CD14-positive monocyte (primary cell): ENCODE data around the gene TXNIP. TPM values are rescaled to one million over a fixed set of nuclear protein-coding genes. Genes with fewer than 3 reads are reported as not detected.

Experiments
- DNase-seq, 3 donors: peaks; one replicate each; pipeline ENCODE4 v3.0.0-alpha.2; 2011 to 2022
- H2AFZ ChIP-seq: 2 replicates; pipeline ENCODE4 v1.6.0; 2012; ENCODE audit warnings: mild to moderate bottlenecking, low read depth, low read length, inconsistent platforms; ENCODE audit not compliant: insufficient read depth, poor library complexity, severe bottlenecking
- H3K27ac ChIP-seq, 2 donors: 1 replicate in 1 of 2; 2 replicates in 1 of 2; pipeline ENCODE4 v1.5.1; 2012 to 2013; ENCODE audit warnings: low read length in 2 of 2, control low read depth in 1 of 2, inconsistent platforms in 1 of 2, low read depth in 1 of 2, mild to moderate bottlenecking in 1 of 2
- H3K27me3 ChIP-seq, 2 donors: one replicate each; pipeline versions ENCODE4 v1.6.0 to v1.6.1; 2011 to 2013; ENCODE audit warnings: low read length in 2 of 2; ENCODE audit not compliant: control insufficient read depth in 2 of 2, insufficient read depth in 2 of 2
- H3K36me3 ChIP-seq, 2 donors: replicated peaks in 1 of 2; 1 replicate in 1 of 2; 2 replicates in 1 of 2; pipeline versions ENCODE4 v1.5.1 to v1.6.1; 2012 to 2013; ENCODE audit warnings: low read length in 2 of 2, control low read depth in 1 of 2, inconsistent platforms in 1 of 2, mild to moderate bottlenecking in 1 of 2; ENCODE audit not compliant: insufficient read depth in 2 of 2, control insufficient read depth in 1 of 2
- H3K4me1 ChIP-seq, 2 donors: 1 replicate in 1 of 2; 2 replicates in 1 of 2; pipeline versions ENCODE4 v1.5.1 to v1.6.1; 2012 to 2013; ENCODE audit warnings: low read length in 2 of 2, control low read depth in 1 of 2, inconsistent platforms in 1 of 2, mild to moderate bottlenecking in 1 of 2, moderate library complexity in 1 of 2; ENCODE audit not compliant: insufficient read depth in 2 of 2, control insufficient read depth in 1 of 2
- H3K4me2 ChIP-seq: replicated peaks from 2 replicates; pipeline ENCODE3; 2012; ENCODE audit warnings: low read length, moderate library complexity, mild to moderate bottlenecking; ENCODE audit not compliant: poor library complexity, severe bottlenecking; ENCODE audit errors: extremely low read depth
- H3K4me3 ChIP-seq, 3 experiments: fragments of 200-600 bp in 1 of 3; sonication (generic) in 1 of 3; replicated peaks in 1 of 3; 1 replicate in 2 of 3; 2 replicates in 1 of 3; pipeline ENCODE4 v1.5.1; 2011 to 2013; ENCODE audit warnings: low read length in 3 of 3, mild to moderate bottlenecking in 3 of 3, control low read depth in 2 of 3, low read depth in 2 of 3, inconsistent platforms in 1 of 3, moderate library complexity in 1 of 3
- H3K79me2 ChIP-seq: 2 replicates; pipeline ENCODE4 v1.6.0; 2012; ENCODE audit warnings: mild to moderate bottlenecking, control low read depth, inconsistent platforms, low read length, moderate library complexity; ENCODE audit not compliant: insufficient read depth
- H3K9ac ChIP-seq: 2 replicates; pipeline ENCODE4 v1.6.0; 2017; ENCODE audit warnings: low read length, mild to moderate bottlenecking; ENCODE audit not compliant: insufficient read depth, poor library complexity, severe bottlenecking
- H3K9me3 ChIP-seq, 2 donors: replicated peaks in 1 of 2; 1 replicate in 1 of 2; 2 replicates in 1 of 2; pipeline versions ENCODE4 v1.5.1 to v1.6.1; 2012 to 2013; ENCODE audit warnings: low read length in 2 of 2, control low read depth in 1 of 2; ENCODE audit not compliant: control insufficient read depth in 1 of 2, insufficient read depth in 1 of 2
- H4K20me1 ChIP-seq: 2 replicates; pipeline ENCODE4 v1.6.0; 2012; ENCODE audit warnings: mild to moderate bottlenecking, low read length, control low read depth, moderate library complexity; ENCODE audit not compliant: insufficient read depth
- H3K27ac Mint-ChIP-seq, 7 donors: one replicate each; pipeline ENCODE4 v1.8.0; 2020; ENCODE audit warnings: mild to moderate bottlenecking in 7 of 7, mixed read lengths in 7 of 7, moderate library complexity in 6 of 7, inconsistent platforms in 2 of 7
- H3K27me3 Mint-ChIP-seq, 3 donors: one replicate each; pipeline ENCODE4 v1.8.0; 2021 to 2022; ENCODE audit warnings: low read depth in 3 of 3, mild to moderate bottlenecking in 3 of 3, mixed read lengths in 3 of 3, moderate library complexity in 3 of 3, inconsistent platforms in 1 of 3
- H3K36me3 Mint-ChIP-seq, 2 donors: one replicate each; pipeline ENCODE4 v1.8.0; 2020; ENCODE audit warnings: mixed read lengths in 2 of 2, inconsistent platforms in 1 of 2, mild to moderate bottlenecking in 1 of 2
- H3K4me1 Mint-ChIP-seq: one replicate; pipeline ENCODE4 v1.8.0; 2020; ENCODE audit warnings: mild to moderate bottlenecking, mixed read lengths
- H3K4me3 Mint-ChIP-seq, 2 donors: one replicate each; pipeline ENCODE4 v1.8.0; 2020; ENCODE audit warnings: mild to moderate bottlenecking in 2 of 2, mixed read lengths in 2 of 2, moderate library complexity in 1 of 2
- H3K9me3 Mint-ChIP-seq, 7 donors: one replicate each; pipeline ENCODE4 v1.8.0; 2020 to 2022; ENCODE audit warnings: mixed read lengths in 7 of 7, mild to moderate bottlenecking in 6 of 7, moderate library complexity in 6 of 7, inconsistent platforms in 2 of 7
- CTCF ChIP-seq: fragments of 200-600 bp; IDR thresholded peaks from one replicate; pipeline ENCODE4 v1.8.0; 2022; ENCODE audit warnings: antibody characterized with exemption, mild to moderate bottlenecking
- WGBS: methylation state at CpG from one replicate; pipeline ENCODE4 v1.1.5; 2013; ENCODE audit warnings: missing lambda C conversion rate; ENCODE audit not compliant: insufficient coverage; 5-methylcytosine and 5-hydroxymethylcytosine counted together
- intact Hi-C, 2 donors: fragments of 100-400 bp; cut with micrococcal nuclease; formaldehyde crosslinking; loops; one replicate each; pipeline versions ENCODE4 v1.15.0 to v1.15.1; 2023
- polyA plus RNA-seq, 3 donors: library from polyadenylated mRNA; depleted of rRNA in 1 of 3; unstranded in 2 of 3; stranded (reverse) in 1 of 3; fragments of 300-500 nt in 2 of 3; fragments of >200 nt in 1 of 3; fragmentation: Illumina TruSeq in 2 of 3; gene quantifications; 1 replicate in 2 of 3; 2 replicates in 1 of 3; pipeline ENCODE4 v1.2.3, GENCODE V29; 2012 to 2021

The TXNIP gene
- polyA plus RNA-seq, 3 donors, result 640 to 3,778 (median 844) TPM

GRCh38 chr1:146019231-146020057, 23.1 kb upstream of the TXNIP start:
- H3K4me3 Mint-ChIP-seq, result peak overlapping the region; percentile 66 to 75
- Histone ChIP-seq H3K9ac (no peak overlapping the region), H3K4me1 (peaks cover 15 to 17% of the 10 kb centered on the region in 2 donors), H3K36me3 (no peaks in the 10 kb centered on the region), H3K27me3 (peaks cover 17 to 23% of the 10 kb centered on the region in 2 donors), H4K20me1 (no peaks in the 10 kb centered on the region), H3K79me2 (no peaks in the 10 kb centered on the region), H2AFZ (peak overlapping the region; percentile 60), H3K4me2 (peak overlapping the region; percentile 56), H3K9me3 (peaks cover 0 to 7% of the 10 kb centered on the region in 2 donors), H3K4me3 (peak overlapping the region in 1 of 3 experiments; percentile 49), H3K27ac (no peak overlapping the region)
- no peak for TF ChIP-seq CTCF
- H3K36me3 Mint-ChIP-seq, result peaks cover 0 to 5% of the 10 kb centered on the region in 2 donors
- peaks cover 17% of the 10 kb centered on the region for H3K4me1 Mint-ChIP-seq
- DNase-seq, result no peak
- peak overlapping the region in 1 of 7 donors; percentile 24 for H3K27ac Mint-ChIP-seq
- intact Hi-C loops, result loop anchor here (2.0 to 10.0 kb wide), 3 partner anchors 17 to 172 kb away; partner anchors contain the start of gene NUDT17 (in 1 of the 2)
- peaks cover 0 to 6% (median 2%) of the 10 kb centered on the region in 7 donors for H3K9me3 Mint-ChIP-seq
- H3K27me3 Mint-ChIP-seq, result peaks cover 32 to 41% (median 35%) of the 10 kb centered on the region in 3 donors
- WGBS, result 8% methylated on average over 31 of the region's 43 CpGs

GRCh38 chr1:146016891-146017290, 20.5 kb upstream of the TXNIP start:
- Mint-ChIP-seq H3K36me3 (peaks cover 0 to 5% of the 10 kb centered on the region in 2 donors), H3K9me3 (peaks cover 0 to 6% (median 2%) of the 10 kb centered on the region in 7 donors), H3K4me1 (peaks cover 21% of the 10 kb centered on the region), H3K27me3 (peaks cover 32 to 41% (median 32%) of the 10 kb centered on the region in 3 donors), H3K4me3 (no peak overlapping the region), H3K27ac (no peak overlapping the region)
- H4K20me1 ChIP-seq, result no peaks in the 10 kb centered on the region
- peaks cover 15 to 17% of the 10 kb centered on the region in 2 donors for H3K4me1 ChIP-seq
- no peak for TF ChIP-seq CTCF
- no peak for DNase-seq
- no peak overlapping the region for H3K27ac ChIP-seq
- H3K4me2 ChIP-seq, result no peak overlapping the region
- H3K79me2 ChIP-seq, result no peaks in the 10 kb centered on the region
- WGBS, result no CpG with 5 or more reads among the region's 1 CpG
- peaks cover 0 to 7% of the 10 kb centered on the region in 2 donors for H3K9me3 ChIP-seq
- no peaks in the 10 kb centered on the region for H3K36me3 ChIP-seq
- H3K9ac ChIP-seq, result no peak overlapping the region
- H3K4me3 ChIP-seq, result no peak overlapping the region
- H2AFZ ChIP-seq, result no peak overlapping the region
- intact Hi-C loops, result loop anchor here (5.0 to 10.0 kb wide), 2 partner anchors 122 to 170 kb away; partner anchors contain the start of gene NUDT17 (in 1 of the 2)
- H3K27me3 ChIP-seq, result peaks cover 17 to 23% of the 10 kb centered on the region in 2 donors
